ENCODE measurements around the gene KCNQ5.

- TF ChIP-seq POLR2A (IDR thresholded peaks at IDR 0.05) (no peak), CTCF (IDR thresholded peaks at IDR 0.05) (no peak)
These were observed 529.9 kb downstream of the KCNQ5 start for GRCh38 chr6:73151732-73152131.
